Diencephalon (tissue), 1 donor: ENCODE results near the gene DEXI. TPM values are rescaled to one million over a fixed set of nuclear protein-coding genes. Genes with fewer than 3 reads are reported as not detected.

ENCODE experiments used
- total RNA-seq: library from RNA; depleted of rRNA; stranded (reverse); fragments of >200 nt; gene quantifications from one replicate; pipeline ENCODE4 v1.2.3, GENCODE V29; 2014

Gene DEXI
- total RNA-seq = 24.0 TPM

GRCh38 chr16:10942352-10943063, at the start of gene DEXI:
DEXI (minus strand) TSS chr16:10942468; CDS start chr16:10942005, 463 bp downstream.

GRCh38 chr16:10944249-10945064, 2.2 kb upstream of the DEXI start, which contains the start of gene CLEC16A:
CLEC16A (plus strand) TSS chr16:10944564; CDS start chr16:10944718, 154 bp downstream.

Other genes with a start within 250 kb of the DEXI start
- 1.2 TPM for gene TEKT5, start 247.5 kb downstream of the DEXI start, total RNA-seq
- gene NUBP1, start 198.6 kb downstream of the DEXI start, total RNA-seq = 13.4 TPM
- gene TVP23A, start 123.7 kb downstream of the DEXI start, total RNA-seq = 20.8 TPM
- 1.2 TPM for gene CIITA, start 65.3 kb downstream of the DEXI start, total RNA-seq
- gene CLEC16A, start 2.1 kb upstream of the DEXI start, total RNA-seq = 35.3 TPM